ENCODE data around the gene PPP2R2B.
A peak's percentile ranks its signal among the peaks of the same experiment; 100 is the strongest.

Gene PPP2R2B

DNA sequence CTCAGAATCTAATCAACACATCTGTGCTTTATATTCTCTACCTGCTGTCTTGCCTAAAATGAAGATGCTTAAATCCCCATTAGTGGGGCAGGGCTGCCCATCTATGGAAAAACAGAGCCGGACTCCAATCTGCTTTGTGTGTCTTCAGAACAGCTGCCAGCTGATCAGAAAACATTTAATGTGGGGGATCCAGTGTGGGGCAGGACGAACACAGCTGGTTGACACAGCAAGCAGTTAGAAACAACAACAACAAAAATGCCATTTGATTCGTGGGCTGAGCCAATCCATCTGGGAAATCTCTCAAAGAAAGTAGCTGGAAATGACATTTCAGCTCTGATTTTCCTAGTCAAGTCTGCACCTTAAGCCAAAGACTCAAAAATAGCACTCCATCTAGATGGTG, 99.8 kb downstream of the PPP2R2B start:
- no peak for DNase-seq

DNA sequence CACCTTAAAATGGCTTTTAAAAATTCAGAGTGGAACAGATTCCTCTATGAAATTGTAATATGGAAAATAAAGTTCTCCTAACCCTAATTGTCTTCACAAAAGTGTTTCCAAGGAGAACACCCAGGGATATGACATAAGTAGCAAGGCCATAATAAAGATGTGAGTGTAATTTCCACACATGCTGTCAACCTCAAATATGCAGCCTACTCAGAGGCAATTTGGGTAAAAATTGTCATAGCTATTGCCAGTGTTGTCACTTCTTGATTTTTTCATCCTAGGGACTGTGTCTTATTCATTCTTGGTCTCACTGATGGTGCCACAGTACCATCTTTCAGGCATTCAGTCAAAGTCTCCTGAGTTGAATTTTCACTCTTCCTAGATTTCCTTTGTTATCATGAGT, 100.3 kb downstream of the PPP2R2B start:
- no peak for DNase-seq

DNA sequence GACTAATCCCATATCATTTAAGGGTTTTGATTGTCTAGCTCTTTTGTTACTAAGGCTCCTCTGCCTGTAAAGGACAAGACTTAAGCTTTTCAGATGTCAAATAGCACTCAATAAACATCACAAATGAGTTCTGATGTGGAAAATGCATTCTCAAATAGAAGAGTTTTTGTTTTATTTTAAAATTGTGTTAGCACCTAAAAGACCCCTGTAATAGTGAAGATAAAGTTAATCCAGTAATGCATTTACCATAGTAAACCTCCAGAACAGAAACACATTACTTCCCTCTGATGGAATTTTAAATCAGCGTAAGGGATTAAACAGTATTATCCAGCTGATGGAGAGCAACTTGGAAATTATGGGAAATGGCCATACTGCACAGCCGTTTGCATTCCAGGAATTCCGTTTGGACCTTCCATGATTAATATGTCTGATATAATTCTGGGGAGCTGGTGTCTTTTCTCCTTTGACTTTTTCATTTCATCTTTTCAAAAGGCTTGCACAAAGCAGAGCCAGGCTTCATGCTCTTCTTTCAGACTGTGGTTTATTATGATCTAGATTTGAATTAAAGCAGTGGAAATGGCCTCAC, 105.6 kb downstream of the PPP2R2B start:
- DNase-seq, result no peak

DNA sequence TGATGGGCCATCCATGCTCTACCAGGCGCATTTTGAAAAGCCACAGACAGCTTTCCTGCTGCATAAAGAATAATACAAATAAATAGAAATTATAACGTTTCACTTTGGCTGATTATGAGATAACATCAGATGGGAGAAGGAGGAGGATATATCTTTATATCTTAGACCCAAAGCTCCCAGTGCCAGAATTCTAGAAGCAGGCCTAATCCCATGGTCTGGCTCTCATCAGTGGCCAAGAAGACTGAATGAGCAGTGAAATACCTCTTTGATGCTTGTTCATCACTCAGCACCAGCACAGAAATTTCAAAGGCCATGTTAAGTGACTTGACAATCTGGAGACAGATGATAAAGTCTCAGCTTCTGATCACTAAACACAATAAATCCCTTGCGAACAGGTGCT, 107.6 kb downstream of the PPP2R2B start:
- no peak for DNase-seq

DNA sequence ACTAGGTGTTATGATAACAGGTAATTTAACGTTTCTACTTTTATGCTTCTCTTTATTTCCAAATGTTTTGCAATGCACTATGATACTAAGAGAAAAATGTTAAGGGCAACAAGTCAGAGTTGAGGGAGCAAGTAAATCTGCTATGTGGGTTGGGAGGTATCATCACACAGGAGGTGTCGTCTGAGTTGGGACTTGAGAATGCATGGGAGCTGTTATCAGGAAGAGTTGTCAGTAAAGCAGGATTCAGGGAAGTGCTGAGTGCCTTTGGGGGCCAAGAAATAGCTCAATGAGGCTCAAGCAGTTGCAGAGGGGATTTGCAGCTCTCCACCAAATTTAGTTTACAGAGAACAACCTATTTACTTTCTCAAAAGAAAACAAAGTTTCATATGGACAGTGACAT, 108.0 kb downstream of the PPP2R2B start:
- no peak for DNase-seq

DNA sequence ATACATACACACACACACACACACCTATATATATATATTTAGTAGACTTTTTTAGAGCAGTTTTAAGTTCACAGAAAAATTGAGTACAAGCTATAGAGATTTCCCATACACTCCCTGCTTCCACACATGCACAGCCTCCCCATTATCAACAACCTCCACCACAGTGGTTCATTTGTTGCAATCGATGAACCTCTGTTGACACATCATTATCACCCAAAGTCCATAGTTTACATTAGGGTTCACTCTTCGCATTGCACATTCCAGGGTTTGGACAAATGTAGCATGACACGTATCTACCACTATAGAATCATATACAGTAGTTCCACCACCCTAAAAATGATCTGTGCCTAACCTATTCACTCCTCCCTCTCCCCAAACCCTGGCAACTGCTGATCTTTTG, 111.0 kb downstream of the PPP2R2B start:
- no peak for DNase-seq

DNA sequence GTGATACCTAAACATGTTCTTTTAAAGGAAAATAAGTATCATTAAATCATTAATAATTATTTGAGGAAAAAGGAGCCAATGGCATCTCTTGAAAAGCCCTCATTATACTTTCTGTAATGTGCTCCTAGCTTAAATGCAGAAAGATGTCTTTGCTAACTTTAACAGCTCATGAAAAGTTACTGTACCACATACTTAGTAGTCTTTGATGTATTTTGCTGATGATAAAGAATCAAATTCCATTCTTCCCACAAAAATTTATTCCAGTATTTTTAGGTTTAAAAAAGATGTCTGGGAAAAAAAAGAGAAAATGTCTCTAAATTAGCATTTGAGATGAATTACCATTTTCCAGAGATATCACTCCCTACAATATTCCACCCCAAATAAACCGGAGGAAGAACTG, 112.5 kb downstream of the PPP2R2B start:
- DNase-seq, result no peak

DNA sequence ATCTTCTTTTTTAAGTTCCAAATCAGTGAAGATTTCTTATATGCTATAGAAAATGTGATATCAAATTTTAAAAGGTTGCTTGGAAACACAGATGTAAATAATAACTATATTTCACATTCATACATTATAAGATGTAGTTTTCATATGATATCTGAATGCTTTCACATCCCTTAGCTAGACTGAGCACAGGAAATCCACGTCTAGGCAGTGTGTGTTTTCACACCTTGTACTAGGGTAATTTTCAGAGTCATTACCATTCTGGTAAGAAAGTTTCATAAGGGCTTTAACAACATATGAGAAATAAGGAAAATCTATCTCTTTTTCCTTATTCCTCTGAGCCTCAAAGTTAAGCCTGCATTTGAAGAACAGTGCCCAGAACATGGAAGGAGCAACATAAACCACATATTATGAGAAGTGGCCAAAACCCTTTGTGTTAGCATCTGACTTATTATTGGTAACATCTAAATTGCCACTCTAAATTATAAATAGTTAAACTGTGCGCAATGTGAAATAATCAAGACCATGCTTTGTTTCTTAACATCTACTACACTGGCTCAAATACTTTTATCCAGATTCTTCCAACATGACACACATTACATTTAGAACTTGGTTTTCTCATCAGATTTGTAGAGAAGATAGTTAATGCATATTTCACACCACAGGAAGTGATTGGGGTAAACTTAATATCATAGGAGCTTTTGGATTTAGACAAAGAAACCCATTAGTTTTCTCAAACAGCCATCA, 113.3 kb downstream of the PPP2R2B start:
- DNase-seq, result no peak

DNA sequence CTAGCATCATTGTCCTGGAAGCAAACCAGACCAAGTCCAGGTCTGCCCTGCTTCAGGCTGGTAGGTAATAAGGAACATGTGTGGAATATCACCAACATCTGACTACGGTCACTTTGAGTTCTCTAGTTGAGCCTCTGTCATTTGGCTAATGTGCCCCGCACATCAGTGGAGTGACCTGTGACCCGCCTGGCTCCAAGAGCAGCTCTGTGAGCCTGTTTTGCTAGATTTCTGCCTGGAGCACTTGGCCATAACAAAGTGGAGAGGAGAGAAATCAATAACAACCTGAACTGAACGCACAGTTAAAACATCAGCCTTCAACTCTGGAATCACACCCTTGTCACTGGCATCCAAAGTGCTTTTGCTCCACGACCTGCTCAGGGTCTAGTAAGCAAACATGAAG, 115.7 kb downstream of the PPP2R2B start:
- DNase-seq, result no peak

DNA sequence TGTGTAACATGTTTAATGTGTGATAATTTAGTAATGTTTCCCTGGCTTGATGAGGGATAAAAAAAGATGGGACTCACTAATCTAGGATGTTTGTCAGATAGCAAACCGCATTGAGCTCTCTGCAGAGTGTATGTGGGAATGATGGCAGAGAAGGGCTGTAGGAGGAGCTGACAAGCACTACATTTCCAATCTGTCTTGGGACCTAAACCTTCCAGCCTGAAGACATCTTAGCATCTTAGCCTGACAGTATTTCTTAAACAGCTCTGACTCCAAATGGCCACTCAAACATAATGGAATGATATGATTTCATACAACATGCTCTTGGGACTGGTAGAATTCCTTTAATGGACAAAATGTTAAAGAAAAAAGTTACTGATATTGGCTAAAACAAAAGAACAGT, 116.7 kb downstream of the PPP2R2B start:
- DNase-seq, result no peak

DNA sequence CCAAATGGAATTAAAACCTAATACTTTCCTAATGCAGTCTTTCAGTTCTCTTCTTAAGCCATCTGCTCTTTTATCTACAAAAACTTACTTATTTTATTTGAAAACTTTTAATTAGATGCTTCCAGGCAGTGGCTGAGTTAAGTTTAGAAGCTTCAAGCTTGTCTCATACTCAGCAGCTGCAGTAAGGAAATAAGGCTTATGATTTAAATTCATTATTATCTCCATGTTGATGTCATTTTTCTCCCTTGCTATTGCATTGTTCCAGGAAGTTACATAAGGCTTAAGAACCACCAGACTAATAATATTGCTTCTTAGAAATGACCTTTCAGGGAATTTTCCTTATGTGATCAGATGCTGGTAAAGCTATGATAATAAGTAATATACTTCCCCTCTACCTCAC, 119.6 kb downstream of the PPP2R2B start:
- DNase-seq, result no peak

DNA sequence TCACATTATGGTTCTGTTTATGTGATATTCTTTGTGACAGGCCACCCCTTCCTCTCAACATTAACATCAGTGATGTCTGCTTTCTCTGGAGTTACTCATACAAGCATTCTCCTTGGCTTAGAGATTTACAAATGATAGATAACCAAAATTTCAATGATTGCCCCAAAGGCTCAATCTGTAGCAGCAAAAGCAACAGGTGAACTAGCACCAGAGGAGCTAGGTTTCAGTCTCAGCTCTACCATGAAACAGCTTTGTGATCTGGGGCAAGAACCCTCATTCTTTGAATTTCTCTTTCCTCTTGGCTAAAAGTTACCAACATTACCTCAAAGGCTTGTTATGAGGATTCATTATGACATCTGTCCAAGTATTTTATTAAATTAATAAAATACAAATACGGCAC, 120.5 kb downstream of the PPP2R2B start:
- no peak for DNase-seq

DNA sequence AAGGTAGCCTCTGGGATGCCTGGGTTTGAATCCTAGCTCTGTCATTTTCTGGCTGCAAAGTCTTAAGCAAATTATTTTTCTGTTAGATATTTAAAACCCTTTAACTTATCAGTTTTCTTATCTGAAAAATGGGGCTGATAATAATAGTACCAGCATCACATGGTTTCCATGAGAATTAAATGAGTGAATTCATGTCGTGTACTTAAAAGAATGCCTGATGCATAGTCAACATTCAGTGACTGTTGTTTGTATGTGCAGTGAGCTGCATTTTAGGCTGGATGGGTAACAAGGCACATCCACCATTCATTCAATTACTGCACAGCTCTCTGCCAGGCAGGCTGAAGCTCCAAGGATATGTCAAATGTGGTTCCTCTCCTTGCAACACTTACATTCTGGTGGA, 122.0 kb downstream of the PPP2R2B start:
- no peak for DNase-seq

DNA sequence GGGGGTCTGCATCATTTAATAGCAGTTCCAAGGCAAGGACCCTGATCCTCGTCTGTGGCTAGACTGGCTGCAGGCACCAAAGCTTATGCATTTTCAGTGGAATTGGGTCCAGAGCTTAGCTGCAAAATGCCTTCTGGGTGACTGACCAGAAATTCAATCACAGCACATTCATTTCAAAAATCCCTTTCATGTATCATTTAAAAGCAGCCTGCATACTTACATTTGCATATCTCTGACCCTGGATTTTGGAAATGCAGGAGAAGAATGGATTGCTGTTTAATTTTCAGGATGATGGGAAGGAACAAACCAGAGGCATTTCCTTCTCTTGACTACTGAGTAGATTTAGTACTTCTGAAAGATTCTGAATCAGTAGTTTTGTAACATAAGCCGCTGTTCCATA, 122.8 kb downstream of the PPP2R2B start:
- DNase-seq, result no peak

DNA sequence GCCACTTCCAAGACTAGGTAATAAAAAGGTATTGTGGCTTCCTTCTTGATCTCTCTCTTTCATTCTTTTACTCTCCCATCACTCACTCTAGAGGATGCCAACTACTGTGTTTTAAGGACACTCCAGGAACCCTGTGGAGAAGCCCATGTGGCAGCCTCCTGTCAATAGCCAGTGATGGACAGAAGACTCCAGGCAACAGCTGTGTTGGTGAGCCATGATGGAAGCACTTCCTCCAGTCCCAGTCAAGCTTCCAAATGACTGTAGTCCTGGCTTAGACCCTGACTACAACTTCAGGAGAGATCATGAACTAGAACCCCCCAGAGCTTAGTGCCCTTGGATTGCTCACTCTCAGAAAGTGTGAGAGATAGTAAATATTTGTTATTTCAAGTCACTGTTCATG, 123.9 kb downstream of the PPP2R2B start:
- no peak for DNase-seq

DNA sequence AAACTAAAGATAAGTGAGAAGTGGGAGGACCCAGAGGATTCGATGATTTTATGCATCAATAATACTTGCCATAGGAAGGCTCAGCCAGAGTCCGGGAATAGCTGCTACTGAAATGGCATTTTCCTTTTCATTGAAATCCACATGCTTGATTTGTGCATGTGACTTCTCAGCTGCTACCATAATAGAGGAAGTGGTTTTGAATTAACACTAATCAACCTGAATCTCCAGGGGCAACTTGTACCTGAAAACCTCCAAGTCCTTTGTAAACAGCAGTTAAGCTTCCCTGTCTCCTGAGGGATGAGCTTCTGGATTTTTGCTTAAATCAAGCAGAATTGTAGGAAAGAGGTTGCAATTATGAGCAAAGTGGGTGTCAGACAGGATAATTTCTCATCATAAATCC, 124.9 kb downstream of the PPP2R2B start:
- DNase-seq, result peak; percentile 27

DNA sequence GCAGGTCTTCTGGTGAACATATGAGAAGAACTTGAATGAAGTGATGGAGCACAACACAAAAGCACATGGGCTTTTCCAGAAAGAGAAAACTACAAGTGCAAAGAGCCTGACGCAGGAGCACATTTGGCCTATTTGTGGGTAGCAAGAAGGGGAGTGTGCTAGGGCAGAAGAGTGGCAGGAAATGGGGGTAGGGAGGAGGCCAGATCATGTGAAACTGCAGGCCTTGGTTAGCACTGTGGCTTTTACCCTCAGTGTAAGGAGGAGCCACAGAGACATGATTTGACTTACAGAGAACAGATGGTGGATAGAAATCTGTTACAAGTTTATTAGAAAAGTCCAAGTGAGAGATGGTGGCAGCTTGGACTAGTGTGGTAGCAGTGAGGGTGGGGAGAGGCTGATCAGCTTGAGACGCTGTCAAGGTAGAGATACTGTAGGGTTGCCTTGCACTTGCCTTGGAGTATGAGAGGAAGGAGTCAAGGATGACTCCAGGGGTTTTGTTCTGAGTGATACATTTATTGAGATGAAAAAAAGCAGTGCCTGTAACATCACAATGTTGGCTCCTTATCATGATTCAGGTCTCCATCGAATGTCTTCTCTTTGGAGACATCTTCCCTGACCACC, 126.7 kb downstream of the PPP2R2B start:
- no peak for DNase-seq

DNA sequence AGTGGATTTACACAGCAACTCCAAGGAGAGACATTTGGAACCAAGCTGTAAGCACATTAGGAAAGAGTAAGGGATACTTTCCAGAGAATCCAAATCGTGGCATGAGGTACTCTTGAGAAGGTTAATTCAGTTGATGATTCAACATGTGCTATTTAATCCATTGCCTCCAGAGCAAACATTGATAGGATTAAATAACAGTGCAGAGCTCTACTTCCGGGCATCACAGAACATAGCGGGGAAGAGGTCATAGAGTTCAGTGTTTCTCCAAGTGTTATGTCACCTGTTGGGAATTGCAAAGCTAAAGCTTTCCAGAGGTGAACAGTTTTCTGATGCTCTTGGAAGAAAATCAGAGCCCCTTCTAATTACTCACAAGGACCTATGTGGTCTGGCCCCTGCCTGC, 127.5 kb downstream of the PPP2R2B start:
- DNase-seq, result no peak

DNA sequence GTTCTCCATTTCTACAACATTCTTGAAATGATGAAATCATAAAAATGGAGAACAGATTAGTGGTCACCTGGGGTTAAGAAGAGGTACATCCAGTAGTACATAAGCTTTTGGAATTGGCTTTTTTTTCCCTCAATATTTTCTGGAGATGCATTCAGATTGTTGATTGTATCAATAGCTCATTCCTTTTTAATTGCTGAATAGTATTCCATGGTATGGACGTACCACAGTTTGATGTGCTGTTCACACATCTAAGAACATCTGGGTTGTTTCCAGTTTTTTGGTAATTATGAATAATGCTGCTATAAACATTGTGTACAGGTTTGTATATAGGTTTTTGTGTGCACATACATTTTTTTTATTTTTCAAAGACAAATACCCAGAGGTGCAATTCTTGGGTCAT, 130.0 kb downstream of the PPP2R2B start:
- no peak for DNase-seq

DNA sequence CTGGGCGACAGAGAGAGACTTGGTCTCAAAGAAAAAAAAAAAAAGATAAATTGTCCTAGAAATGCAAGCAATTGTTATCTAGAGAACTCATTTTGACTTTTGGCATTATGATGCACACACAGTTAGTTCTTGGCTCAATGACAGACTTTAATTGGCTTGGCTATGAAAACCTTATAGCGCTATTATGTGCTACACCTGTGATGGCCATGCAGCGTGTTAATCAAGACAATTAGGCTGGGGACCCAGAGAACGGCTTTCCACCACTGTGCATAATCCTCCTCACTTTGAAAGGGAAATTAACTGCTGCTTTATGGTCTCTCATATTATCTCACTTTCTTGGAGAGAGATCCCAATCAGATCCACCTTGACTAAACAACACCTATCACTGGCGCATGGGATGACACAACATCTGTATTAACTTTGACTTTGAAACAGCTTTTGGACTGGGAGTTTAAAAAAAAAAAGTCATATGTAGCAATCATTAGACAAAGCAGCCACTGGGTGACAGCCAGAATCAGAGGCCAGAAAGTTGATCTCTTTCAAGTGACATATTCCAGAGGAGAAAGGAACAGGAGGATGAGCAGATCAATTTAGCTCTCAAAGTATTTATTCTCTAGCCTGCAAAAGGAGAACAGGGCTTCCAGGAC, 132.5 kb downstream of the PPP2R2B start:
- DNase-seq, result peak; percentile 87

DNA sequence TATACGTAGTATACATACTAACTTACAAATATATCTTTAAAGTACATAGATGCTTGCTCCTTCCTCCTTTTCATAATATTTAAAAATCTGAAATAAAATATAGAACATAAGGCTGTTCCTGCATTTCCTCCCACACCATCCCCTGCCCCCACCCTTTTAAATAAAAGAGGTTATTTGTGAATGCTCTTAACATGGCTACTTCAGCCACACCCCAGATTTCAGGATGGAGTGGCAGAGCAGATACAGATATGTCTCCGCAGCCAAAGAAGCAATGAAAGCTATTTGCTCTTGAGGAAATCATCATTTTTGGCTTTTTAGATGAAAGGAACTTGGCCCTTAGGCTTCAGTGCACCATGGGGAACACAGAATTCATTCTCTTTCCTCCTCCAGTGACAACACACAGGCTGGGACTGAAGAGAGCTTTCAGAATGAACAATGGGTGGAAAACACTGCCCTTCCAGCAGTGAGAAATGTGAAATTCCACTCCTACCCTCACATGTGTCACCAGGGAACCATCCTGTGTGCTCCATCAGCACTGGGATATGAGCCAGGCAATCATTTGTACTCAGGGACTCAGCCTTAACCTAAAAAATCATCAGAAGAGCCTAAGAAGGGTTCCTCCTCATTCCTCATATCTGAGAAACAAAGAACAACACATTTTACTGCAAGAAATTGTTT, 134.3 kb downstream of the PPP2R2B start:
- no peak for DNase-seq

DNA sequence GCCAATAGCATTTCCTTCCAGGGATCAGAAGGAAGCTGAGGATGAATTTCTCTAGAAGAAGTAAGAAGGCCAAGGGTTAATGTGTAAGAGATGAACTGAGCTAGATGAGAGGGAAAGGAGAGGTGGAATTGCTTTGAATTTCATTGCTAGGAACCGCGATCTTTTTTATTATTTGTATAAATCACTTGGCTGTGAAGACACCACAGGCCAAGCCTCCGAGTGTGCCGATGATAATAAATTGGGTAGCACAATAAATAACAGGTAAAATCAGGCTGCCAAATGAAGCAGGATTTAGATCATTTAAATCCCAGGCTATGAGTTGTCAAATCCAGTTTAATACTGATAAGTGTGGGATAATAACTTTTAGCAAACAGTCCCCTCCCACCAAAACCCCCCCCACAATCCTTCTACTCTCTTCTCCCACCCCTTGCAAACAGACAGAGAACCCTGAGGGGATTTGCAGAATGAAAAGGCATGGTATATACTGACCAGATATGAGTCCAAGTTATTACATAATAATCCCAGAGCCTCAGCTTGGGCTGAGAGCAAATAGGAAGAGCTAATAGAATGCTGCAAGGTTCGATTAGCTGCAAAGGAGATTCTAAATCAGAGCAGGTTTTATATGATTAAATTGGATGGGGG, 143.5 kb downstream of the PPP2R2B start:
- no peak for DNase-seq

DNA sequence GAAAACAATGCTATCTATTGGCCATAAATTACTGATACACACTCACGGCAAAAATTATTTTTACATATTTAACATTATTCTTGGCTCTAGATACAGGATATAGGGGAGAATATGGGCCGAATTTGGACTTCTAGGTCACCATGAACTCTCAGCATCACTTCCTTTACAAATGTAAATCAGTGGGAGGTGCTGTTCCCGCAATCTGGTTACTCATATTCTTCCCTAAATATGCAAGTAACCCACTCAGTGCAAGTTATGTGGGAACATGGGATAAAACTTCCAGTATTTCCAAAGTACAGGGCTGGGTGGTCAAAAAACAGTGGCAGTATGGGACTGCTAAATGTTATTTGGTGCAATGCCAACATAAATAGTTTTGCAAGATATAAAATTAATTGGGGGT, 145.6 kb downstream of the PPP2R2B start:
- no peak for DNase-seq
